Measurements from ENCODE around the gene UBE2QL1. TPM values are rescaled to one million over a fixed set of nuclear protein-coding genes. Genes with fewer than 3 reads are reported as not detected.

The UBE2QL1 gene
- total and polyA plus RNA-seq, 2 of the 8 experiments (the other 6 are each of a cell fraction or from before 2014, with no cell fraction given) = 0.43 to 0.65 TPM

DNA sequence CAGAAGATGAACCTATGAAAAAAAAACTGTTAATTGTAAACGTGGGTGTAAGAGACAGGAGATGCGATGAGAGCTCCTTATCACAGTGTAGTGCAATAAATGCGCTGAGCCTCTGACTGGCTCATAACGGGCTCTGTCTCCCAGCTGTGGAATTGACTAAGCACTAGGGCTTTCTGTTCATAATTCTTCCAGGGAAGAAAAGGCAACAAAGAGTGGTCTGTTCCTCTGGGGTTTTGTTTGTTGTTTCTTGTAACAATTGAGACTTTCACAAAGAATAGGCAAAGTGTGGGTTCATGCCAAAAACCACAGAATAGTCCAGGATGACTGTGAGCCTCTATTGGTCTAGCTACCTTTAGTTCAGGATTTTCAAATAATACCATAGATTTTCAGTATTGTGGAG, 39.4 kb downstream of the UBE2QL1 start:
- H2BK12ac ChIP-seq (ENCODE audit: low read depth, low read length) = no peak overlapping the region
- H3K27me3 ChIP-seq (replicated peaks in 1 of 4; ENCODE audit: control insufficient read depth in 3 of 4, extremely low read depth in 1 of 4, insufficient read depth in 3 of 4, low read length in 3 of 4) = peaks cover 1 to 10% (median 8%) of the 10 kb centered on the region in 4 experiments; a peak in 5 of 7 replicates
- no peak overlapping the region for H4K8ac ChIP-seq (ENCODE audit: extremely low read depth, insufficient read depth, low read length)
- no peak overlapping the region for H2BK15ac ChIP-seq (ENCODE audit: low read length)
- no peak for FAIRE-seq
- no peak overlapping the region for H3K56ac ChIP-seq (replicated peaks; ENCODE audit: insufficient read length, low read depth, low read length)
- no peak overlapping the region for H3K4ac ChIP-seq (replicated peaks; ENCODE audit: insufficient read length, low read depth, low read length)
- ChIA-PET POLR2A (ENCODE audit: partially characterized antibody) (no interaction called here), CTCF (ENCODE audit: partially characterized antibody) (interaction anchor here (0.6 to 1.3 kb wide), 2 partner anchors 8 to 51 kb away, joined by 3 to 4 read pairs; no protein-coding TSS in a partner anchor)
- H3K4me1 ChIP-seq (replicated peaks in 1 of 4; ENCODE audit: control insufficient read depth in 3 of 4, insufficient read depth in 4 of 4, low read length in 3 of 4) = peaks cover 8 to 13% (median 11%) of the 10 kb centered on the region in 4 experiments
- no peak overlapping the region for H4K91ac ChIP-seq (replicated peaks; ENCODE audit: insufficient read length, low read length)
- no peak overlapping the region for H3K4me2 ChIP-seq (ENCODE audit: insufficient read depth in 1 of 2, low read depth in 2 of 2, low read length in 2 of 2)
- H3K36me3 ChIP-seq (ENCODE audit: control insufficient read depth in 2 of 4, insufficient read depth in 4 of 4, low read length in 3 of 4) = no peaks in the 10 kb centered on the region
- H4K5ac ChIP-seq (ENCODE audit: insufficient read length, low read depth, low read length) = no peak overlapping the region
- no peak overlapping the region for H3K27ac ChIP-seq (ENCODE audit: low read depth, low read length)
- no peaks in the 10 kb centered on the region; the same call in 1 of the 2 replicates for H3K23me2 ChIP-seq (ENCODE audit: low read depth, low read length)
- no peak overlapping the region for H2AFZ ChIP-seq (ENCODE audit: low read length)
- no peak for DNase-seq (ENCODE audit: low read depth in 1 of 2, low spot score in 2 of 2)
- no peak overlapping the region for H2BK20ac ChIP-seq (ENCODE audit: low read length)
- TF ChIP-seq SP4 (IDR thresholded peaks at IDR 0.05; ENCODE audit: low read length) = no peak
- H3K79me2 ChIP-seq (ENCODE audit: control insufficient read depth in 1 of 2, insufficient read depth in 2 of 2, low read length in 2 of 2) = no peaks in the 10 kb centered on the region
- no peak overlapping the region for H3K14ac ChIP-seq (ENCODE audit: insufficient read length)
- H2BK120ac ChIP-seq (replicated peaks; ENCODE audit: low read depth, low read length) = no peak overlapping the region
- no peak overlapping the region for H3K9ac ChIP-seq (replicated peaks in 1 of 4; ENCODE audit: extremely low read depth in 1 of 4, low read depth in 3 of 4, low read length in 3 of 4)
- H2AK5ac ChIP-seq (ENCODE audit: low read depth, low read length) = no peak overlapping the region
- no peak overlapping the region for H2BK5ac ChIP-seq (ENCODE audit: low read depth, low read length)
- H3K18ac ChIP-seq (ENCODE audit: extremely low read depth, low read length) = no peak overlapping the region
- H4K20me1 ChIP-seq (replicated peaks in 1 of 2; ENCODE audit: control insufficient read depth in 1 of 2, insufficient read depth in 2 of 2, low read length in 2 of 2) = peaks cover 0 to 1% of the 10 kb centered on the region in 2 experiments
- H3K23ac ChIP-seq (ENCODE audit: insufficient read length) = no peak overlapping the region
- H3K79me1 ChIP-seq (ENCODE audit: low read depth, low read length) = no peaks in the 10 kb centered on the region
- no peaks in the 10 kb centered on the region for H3K9me3 ChIP-seq (ENCODE audit: insufficient read depth in 2 of 2, low read depth in 1 of 2, low read length in 1 of 2)
- no peak overlapping the region for H3K4me3 ChIP-seq (ENCODE audit: extremely low read depth in 1 of 4, insufficient read depth in 2 of 4, low read depth in 3 of 4, low read length in 4 of 4)
- WGBS, 2 experiments (ENCODE audit: extremely low coverage in 1 of 2, insufficient coverage in 1 of 2, insufficient read length in 1 of 2, insufficient replicate concordance in 2 of 2, low coverage in 1 of 2, low lambda C conversion rate in 2 of 2, missing lambda C conversion rate in 1 of 2) = 85% methylated on average over 4 of the region's 4 CpGs; no CpG with 5 or more reads in 1 of the 2 experiments

All from H1 (cell line).